MCF 10A (cell line): ENCODE results near the gene ANAPC1. TPM values are rescaled to one million over a fixed set of nuclear protein-coding genes. Genes with fewer than 3 reads are reported as not detected.

Experiments
- Bru-seq: library from RNA; stranded (reverse); fragments of 400-500 nt; gene quantifications from one replicate; lab custom pipeline; 2021; lab: Mats Ljungman, UMichigan
- BruChase-seq, 2 experiments: library from RNA; stranded (reverse); fragments of 400-500 nt; gene quantifications; one replicate each; lab custom pipeline; 2021; lab: Mats Ljungman, UMichigan
- BruUV-seq: library from RNA; stranded (reverse); fragments of 400-500 nt; replicated peaks from 2 replicates; lab custom pipeline; 2021; lab: Mats Ljungman, UMichigan
- CTCF ChIA-PET: fragments of 300-600 bp; sonication (Branson Sonifier 250); formaldehyde crosslinking; extraction: SDS; loops from one replicate; lab custom pipeline; 2021; ENCODE audit warnings: antibody characterized with exemption, inconsistent platforms; lab: Yijun Ruan, JAX
- POLR2A ChIA-PET: fragments of 300-600, 350-650 bp; sonication (Branson Sonifier 250); formaldehyde crosslinking; extraction: SDS; loops from one replicate; lab custom pipeline; 2020; ENCODE audit warnings: antibody characterized with exemption, inconsistent platforms; lab: Yijun Ruan, JAX
- DNase-seq: peaks from one replicate; pipeline ENCODE4 v3.0.0-alpha.2; 2018; ENCODE audit not compliant: unreplicated experiment
- H3K27ac Mint-ChIP-seq: one replicate; pipeline ENCODE4 v1.8.0; 2022; ENCODE audit warnings: mild to moderate bottlenecking, low read depth, mixed read lengths; ENCODE audit not compliant: unreplicated experiment
- H3K27me3 Mint-ChIP-seq: one replicate; pipeline ENCODE4 v1.8.0; 2022; ENCODE audit warnings: mixed read lengths; ENCODE audit not compliant: insufficient read depth, unreplicated experiment
- H3K36me3 Mint-ChIP-seq: one replicate; pipeline ENCODE4 v1.8.0; 2022; ENCODE audit warnings: mild to moderate bottlenecking, moderate library complexity, mixed read lengths; ENCODE audit not compliant: insufficient read depth, unreplicated experiment
- H3K4me1 Mint-ChIP-seq: one replicate; pipeline ENCODE4 v1.8.0; 2022; ENCODE audit warnings: mixed read lengths; ENCODE audit not compliant: insufficient read depth, unreplicated experiment
- H3K4me3 Mint-ChIP-seq: one replicate; pipeline ENCODE4 v1.8.0; 2022; ENCODE audit warnings: mild to moderate bottlenecking, moderate library complexity, mixed read lengths; ENCODE audit not compliant: unreplicated experiment
- H3K9me3 Mint-ChIP-seq: one replicate; pipeline ENCODE4 v1.8.0; 2022; ENCODE audit warnings: mixed read lengths; ENCODE audit not compliant: unreplicated experiment
- CTCF ChIP-seq: fragments of 200-600 bp; IDR thresholded peaks from one replicate; pipeline ENCODE4 v1.8.0; 2022; ENCODE audit warnings: antibody characterized with exemption, mild to moderate bottlenecking; ENCODE audit not compliant: unreplicated experiment
- intact Hi-C: fragments of 100-400 bp; cut with micrococcal nuclease; formaldehyde crosslinking; loops from 2 replicates; pipeline ENCODE4 v1.14.1; 2022
- long read RNA-seq: library from polyadenylated mRNA; stranded (forward); transcript quantifications from one replicate; pipeline ENCODE4 v2.0.0, GENCODE V29; 2022
- total RNA-seq: library from RNA; stranded (reverse); gene quantifications from 2 replicates; pipeline ENCODE4 v1.2.3, GENCODE V29; 2022

Gene ANAPC1
- total RNA-seq (48.8 and 66.1 TPM in 2 replicates), Bru-seq, nascent RNA (percentile 80 among the genes with signal in this experiment), BruChase-seq, experiment 1, labeled RNA remaining after a 6-hour chase (percentile 78 among the genes with signal in this experiment), BruChase-seq, experiment 2, labeled RNA remaining after a 2-hour chase (percentile 79 among the genes with signal in this experiment)
- long read RNA-seq, full-length matches to known transcripts: 31 of 67 reads
- long read RNA-seq, partial matches to known transcripts: 9 of 67 reads
- long read RNA-seq, other reads (novel, unspliced or antisense): 27 of 67 reads

- H3K4me3 Mint-ChIP-seq: peak within 1 kb of the TSS; percentile 90
- POLR2A ChIA-PET: interaction anchor here (0.6 to 2.9 kb wide), 12 partner anchors 10 to 375 kb away, joined by 3 to 33 read pairs (median 4); partner anchors contain the start of gene TMEM87B
- peak; percentile 87 for DNase-seq
- H3K27ac Mint-ChIP-seq: peak within 1 kb of the TSS; percentile 91
- H3K9me3 Mint-ChIP-seq: no peaks in the 10 kb centered on the region
- peaks cover 5% of the 10 kb centered on the region for H3K4me1 Mint-ChIP-seq
- TF ChIP-seq CTCF: no peak
- no peaks in the 10 kb centered on the region for H3K27me3 Mint-ChIP-seq
- TSS peak; percentile 85 for BruUV-seq
- H3K36me3 Mint-ChIP-seq: peaks cover 17% of the 10 kb centered on the region
- intact Hi-C loops: loop anchor here (10.0 kb wide), 1 partner anchor 371 kb away; the partner anchor contains the start of gene ZC3H8
- CTCF ChIA-PET: interaction anchor here (0.6 to 2.7 kb wide), 8 partner anchors 15 to 1338 kb away, joined by 3 to 15 read pairs (median 4); partner anchors contain the start of gene TMEM87B
Observed at GRCh38 chr2:111883661-111884591, at the start of gene ANAPC1. Gene ANAPC1, minus strand, starts transcription at chr2:111884193. Its CDS starts 3,368 bp downstream, at chr2:111880825.

- no peak overlapping the region for H3K27ac Mint-ChIP-seq
- H3K36me3 Mint-ChIP-seq: no peaks in the 10 kb centered on the region
- intact Hi-C loops: no loop called here
Observed at GRCh38 chr2:111932841-111933291, 48.9 kb upstream of the ANAPC1 start.

GRCh38 chr2:111930875-111931274 is 46.9 kb upstream of the ANAPC1 start:
- H3K27me3 Mint-ChIP-seq: peaks cover 70% of the 10 kb centered on the region
- no peaks in the 10 kb centered on the region for H3K36me3 Mint-ChIP-seq
- BruUV-seq: no TSS peak
- TF ChIP-seq CTCF: no peak
- H3K4me1 Mint-ChIP-seq: peaks cover 9% of the 10 kb centered on the region
- DNase-seq: peak; percentile 91
- H3K4me3 Mint-ChIP-seq: peak overlapping the region; percentile 10
- ChIA-PET CTCF (interaction anchor here (0.6 to 1.8 kb wide), 2 partner anchors 12 to 43 kb away, joined by 4 to 5 read pairs; no protein-coding TSS in a partner anchor), POLR2A (interaction anchor here (1.0 kb wide), 1 partner anchor 23 kb away, joined by 4 read pairs; no protein-coding TSS in a partner anchor)
- intact Hi-C loops: loop anchor here (2.0 kb wide), 1 partner anchor 44 kb away; no protein-coding TSS in a partner anchor
- H3K27ac Mint-ChIP-seq: peak overlapping the region; percentile 29
- H3K9me3 Mint-ChIP-seq: no peaks in the 10 kb centered on the region

More at GRCh38 chr2:111932841-111933291, 48.9 kb upstream of the ANAPC1 start:
- Mint-ChIP-seq H3K4me3 (no peak overlapping the region), H3K4me1 (peaks cover 9% of the 10 kb centered on the region), H3K9me3 (no peaks in the 10 kb centered on the region), H3K27me3 (peaks cover 59% of the 10 kb centered on the region)
- TF ChIP-seq CTCF: no peak
- no peak for DNase-seq
- CTCF ChIA-PET: no interaction called here
- POLR2A ChIA-PET: no interaction called here
- BruUV-seq: no TSS peak
